ENCODE data around the gene IL27RA.
"Not testable (repeated sequence)": the region's sequence is repeated elsewhere in the genome, so short reads cannot be mapped to it uniquely, and the experiment has no call there.

The IL27RA gene

DNA sequence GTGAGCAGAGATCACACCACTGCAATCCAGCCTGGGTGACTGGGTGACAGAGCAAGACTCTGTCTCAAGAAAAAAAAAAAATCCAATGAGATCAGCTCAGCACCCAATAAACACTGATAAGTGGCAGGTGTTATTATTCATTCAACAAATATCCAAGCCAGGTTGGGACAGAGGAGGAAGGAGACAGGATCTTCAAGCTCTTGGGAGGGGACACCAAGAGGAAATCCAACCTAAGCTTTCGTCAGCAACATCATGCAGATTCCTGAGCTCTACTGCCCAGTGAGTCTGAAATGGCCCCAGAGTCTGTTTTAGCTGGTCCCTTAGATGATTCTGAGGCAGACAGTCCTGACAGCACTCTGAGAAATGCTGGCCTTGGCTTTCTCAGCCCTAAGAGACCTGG, 33.1 kb upstream of the IL27RA start:
- no peak for DNase-seq

- DNase-seq, result no peak
These were observed 32.5 kb upstream of the IL27RA start for GRCh38 chr19:13999085-13999484.

DNA sequence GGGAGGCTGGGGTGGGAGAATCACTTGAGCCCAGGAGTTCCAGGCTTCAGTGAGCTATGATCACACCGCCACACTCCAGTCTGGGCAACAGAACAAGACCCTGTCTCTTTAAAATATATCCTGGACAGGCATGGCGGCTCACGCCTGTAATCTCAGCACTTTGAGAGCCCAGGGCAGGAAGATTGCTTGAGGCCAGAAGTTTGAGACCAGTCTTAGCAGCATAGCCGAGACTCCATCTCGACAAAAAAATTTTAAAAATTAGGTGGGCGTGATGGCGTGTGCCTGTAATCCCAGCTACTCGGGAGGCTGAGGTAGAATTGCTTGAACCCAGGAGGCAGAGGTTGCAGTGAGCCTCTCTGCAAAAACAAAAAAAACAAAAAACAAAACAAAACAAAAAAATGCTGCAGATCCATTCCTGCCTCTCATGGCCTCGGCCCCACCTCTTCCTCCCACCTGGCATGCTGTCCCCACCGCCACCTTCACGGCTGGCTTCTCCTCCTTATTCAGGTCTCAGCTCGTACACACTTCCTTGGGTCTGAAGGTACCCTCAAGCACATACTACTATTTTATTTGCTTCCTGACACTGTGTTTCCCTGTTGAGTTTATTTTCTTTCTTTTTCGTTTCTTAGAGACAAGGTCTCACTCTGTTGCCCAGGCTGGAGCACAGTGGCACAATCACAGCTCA, 30.7 kb upstream of the IL27RA start:
- no peak for DNase-seq

GRCh38 chr19:14002571-14003250, 28.9 kb upstream of the IL27RA start:
- DNase-seq, result no peak

GRCh38 chr19:14003251-14004055, 28.1 kb upstream of the IL27RA start:
- DNase-seq, result no peak

DNA sequence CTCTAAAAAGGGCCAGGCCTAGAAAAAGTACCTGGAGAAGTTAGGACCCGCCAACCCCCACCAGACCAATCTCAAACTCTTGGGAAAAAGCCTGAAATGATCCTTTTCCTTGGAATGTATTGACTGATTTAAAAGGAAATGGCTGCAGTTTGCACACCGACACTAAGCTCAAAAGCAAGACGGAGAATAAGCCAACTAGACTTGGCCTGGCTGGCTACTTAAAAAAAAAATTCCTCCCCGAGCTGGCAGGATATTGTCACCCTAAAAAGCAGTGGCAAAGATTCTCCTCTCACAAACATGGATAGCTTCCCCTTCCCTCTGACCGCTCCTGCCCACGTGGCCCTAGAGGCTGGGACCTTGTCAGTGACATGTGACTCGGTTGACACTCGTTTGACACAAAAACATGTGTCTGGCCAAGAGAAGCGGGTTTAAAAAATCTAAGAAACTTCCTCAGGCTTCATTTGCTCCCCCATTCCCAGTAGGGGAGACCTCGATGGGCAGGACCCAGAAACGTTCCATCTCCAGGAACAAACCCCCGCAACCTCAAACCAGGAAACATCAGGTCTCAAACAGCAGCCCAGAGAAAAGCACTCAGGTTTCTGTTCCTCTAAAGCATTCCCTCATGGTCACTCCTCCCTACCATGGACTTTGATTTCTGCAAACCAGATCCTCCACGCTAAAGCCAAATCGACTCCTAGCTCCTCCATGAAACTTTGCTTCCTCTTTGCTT, 26.8 kb upstream of the IL27RA start:
- DNase-seq, result no peak

- peak; percentile 63 for DNase-seq
These were observed 26.0 kb upstream of the IL27RA start for GRCh38 chr19:14005349-14006084.

DNA sequence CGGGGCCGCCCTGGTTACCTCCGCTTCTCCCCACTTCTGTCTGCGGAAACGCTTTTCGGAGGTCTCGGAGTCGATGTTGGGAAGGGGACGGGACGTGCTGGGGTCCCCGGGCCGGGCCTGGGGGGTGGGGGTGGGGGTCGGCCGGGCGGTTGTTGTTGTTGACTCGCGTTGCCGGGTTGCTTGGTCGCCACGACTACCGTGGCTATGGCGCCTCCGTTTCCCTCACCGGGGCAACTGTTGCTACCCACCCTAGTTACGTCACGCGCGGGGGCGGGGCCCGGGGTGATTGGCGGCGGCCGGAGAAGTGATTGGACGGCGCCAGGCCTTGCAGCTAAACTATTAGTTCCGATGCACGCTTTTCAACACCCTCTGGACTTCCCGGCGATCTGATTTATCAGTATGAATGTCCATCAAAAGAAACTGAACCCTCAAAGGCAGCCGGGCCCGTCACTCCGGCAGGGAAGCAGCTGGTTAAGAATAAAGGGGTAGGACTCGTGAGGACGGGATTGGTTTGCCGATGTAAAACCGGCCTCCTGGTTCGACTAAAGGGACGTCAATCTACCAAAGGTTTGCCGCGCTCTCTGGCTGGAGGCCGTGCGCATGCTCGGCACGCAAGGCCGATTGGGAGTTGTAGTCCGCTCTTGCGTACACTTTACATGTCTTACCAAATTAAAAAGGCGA, 25.3 kb upstream of the IL27RA start, which contains the start of gene RFX1:
TSS of gene RFX1 (minus strand) at position 236 of the 681 bp plus-strand sequence. CDS start 12,477 bp downstream, outside the sequence.
- DNase-seq, result no peak

DNA sequence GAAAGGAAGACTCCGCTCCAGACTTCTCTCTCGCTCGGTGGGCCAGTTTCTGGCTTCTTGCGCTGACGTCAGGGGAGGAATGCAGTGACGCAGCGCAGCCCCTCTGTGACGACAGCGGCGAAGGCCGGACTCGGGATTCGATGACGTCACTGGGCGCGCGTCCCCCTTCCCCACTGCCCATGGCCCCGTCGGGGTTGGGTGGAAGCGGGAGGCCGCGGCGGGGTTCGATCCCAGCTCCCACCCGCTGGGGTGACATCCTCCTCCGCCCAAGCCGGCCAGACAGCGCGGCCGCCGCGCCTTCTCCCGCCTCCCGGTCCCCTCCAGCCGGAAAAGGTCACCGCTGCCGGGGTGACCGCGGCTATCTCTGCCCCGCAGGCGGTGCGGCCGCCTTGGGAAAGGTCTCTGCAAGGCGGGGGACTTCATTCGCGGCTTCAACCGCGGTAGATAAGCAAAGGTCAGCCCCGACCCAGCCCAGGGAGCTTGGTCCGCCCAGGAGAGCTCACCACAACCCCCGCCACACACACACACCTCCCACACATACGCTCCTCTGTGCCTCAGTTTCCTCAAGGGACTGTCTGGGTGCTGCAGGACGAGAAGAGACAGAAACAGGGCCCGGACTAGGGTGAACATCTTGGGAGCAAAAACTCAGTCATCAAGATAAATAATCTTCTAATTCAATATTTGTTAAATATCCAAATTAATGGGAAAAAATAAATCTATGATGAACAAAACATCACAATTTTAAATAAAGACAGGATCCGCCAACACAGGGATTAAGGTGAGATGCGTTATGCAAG, 24.6 kb upstream of the IL27RA start:
- peak; percentile 100 for DNase-seq

DNA sequence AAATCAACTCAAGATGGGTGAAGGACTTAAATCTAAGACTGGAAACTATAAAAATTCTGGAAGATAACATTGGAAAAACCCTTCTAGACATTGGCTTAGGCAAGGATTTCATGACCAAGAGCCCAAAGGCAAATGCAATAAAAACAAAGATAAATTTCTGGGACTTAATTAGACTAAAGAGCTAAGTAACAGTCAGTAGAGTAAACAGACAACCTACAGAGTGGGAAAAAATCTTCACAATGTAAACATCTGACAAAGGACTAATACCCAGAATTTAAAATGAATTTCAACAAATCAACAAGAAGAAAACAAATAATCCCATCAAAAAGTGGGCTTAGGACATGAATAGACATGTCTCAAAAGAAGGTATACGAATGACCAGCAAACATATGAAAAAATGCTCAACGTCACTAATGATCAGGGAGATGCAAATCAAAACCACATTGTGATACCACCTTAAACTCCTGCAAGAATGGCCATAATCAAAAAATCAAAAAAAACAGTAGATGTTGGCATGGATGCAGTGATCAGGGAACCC, 19.1 kb upstream of the IL27RA start:
- DNase-seq, result no peak

DNA sequence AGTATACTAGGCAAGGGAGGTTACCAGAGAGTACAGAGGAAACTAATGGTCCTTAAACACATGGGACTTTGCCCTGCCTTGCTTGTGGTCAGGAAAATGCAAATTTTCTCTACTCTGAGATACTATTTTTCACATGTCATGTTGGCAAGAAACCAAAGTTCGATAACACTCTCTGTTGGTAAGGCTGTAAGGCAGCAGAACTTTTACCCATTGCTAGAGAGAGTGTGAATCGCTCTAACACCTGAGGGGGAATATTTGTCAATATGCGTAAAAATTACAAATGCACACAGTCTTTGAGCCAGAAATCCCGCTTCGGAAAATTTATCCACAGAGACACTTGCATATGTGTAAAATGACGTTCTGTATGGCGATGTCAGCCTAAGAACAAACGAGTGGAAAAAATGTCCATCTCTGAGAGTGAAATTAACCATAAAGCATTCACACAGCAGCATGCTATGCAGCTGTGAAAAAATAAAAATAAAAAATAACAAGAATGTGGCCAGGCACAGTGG, 16.0 kb upstream of the IL27RA start:
- DNase-seq, result no peak

DNA sequence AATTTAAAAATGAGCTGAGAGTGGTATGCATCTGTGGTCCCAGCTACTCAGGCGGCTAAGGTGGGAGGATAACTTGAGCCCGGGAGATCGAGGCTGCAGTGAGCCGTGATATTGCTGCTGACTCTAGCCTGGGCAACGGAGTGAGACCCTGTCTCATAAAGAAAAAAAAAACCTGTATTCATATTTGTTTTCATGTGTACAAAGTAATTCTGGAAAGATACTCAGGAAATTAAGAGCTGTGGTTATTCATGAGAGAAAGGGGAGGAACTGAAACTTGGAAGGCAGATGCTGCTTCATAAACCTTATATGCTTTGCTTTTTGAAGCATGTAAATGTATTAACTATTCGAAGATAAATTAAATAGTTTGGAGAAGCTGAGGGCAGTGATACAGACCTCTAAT, 12.5 kb upstream of the IL27RA start:
- no peak for DNase-seq

DNA sequence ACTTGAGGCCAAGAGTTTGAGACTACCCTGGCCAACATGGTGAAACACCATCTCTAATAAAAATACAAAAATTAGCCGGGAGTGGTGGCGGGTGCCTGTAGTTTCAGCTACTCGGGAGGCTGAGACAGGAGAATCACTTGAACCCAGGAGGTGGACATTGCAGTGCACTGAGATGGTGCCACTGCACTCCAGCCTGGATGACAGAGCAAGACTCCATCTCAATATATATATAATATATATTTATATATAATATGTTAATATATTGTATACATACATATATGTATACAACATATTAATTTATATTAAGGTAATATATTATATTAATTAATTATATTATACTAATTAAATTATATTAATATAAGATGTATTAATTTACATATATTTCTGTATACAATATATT, 11.8 kb upstream of the IL27RA start:
- not testable (repeated sequence) for DNase-seq

DNA sequence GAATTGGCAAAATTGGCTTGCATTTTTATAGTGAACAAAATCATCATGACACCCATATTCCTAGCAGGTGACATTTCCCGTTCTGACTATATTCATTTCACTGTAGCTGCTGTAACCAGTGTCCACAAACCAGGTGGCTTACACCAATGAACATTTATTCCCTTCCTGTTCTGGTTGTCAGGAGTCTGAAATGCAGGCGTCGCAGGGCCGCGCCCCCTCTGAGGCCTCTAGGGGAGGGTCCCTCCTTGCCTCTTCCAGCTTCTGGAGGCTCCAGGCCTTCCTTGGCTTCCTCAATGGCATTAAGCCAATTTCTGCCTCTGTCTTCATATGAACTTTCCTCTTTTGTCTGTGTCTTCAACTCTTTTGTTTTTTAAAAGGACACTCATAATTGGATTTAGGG, 10.1 kb upstream of the IL27RA start:
- no peak for DNase-seq

- DNase-seq, result no peak
These were observed 9.1 kb upstream of the IL27RA start for GRCh38 chr19:14022469-14022868.

- no peak for DNase-seq
These were observed 7.9 kb upstream of the IL27RA start for GRCh38 chr19:14023404-14024235.

- DNase-seq, result not testable (repeated sequence)
These were observed 4.8 kb upstream of the IL27RA start for GRCh38 chr19:14026652-14027192.

- no peak for DNase-seq
These were observed 3.6 kb upstream of the IL27RA start, which contains the start of gene RLN3 for GRCh38 chr19:14027856-14028450. Gene RLN3, plus strand, starts transcription at chr19:14028148. Its CDS starts 57 bp downstream, at chr19:14028205.

All from right kidney (tissue), 1 donor.